Peyer's patch (tissue), 4 donors: ENCODE results near the gene EMC7. TPM values are rescaled to one million over a fixed set of nuclear protein-coding genes. Genes with fewer than 3 reads are reported as not detected.

Experiments used
- DNase-seq, 3 donors: peaks; one replicate each; pipeline ENCODE4 v3.0.0-alpha.2; 2017 to 2019
- H3K27ac ChIP-seq, 4 donors: fragments of 200-600 bp; sonication (generic); one replicate each; pipeline ENCODE4 v1.5.1; 2016 to 2019
- H3K27me3 ChIP-seq, 2 donors: fragments of 200-600 bp; sonication (generic); one replicate each; pipeline ENCODE4 v1.5.1; 2019
- H3K36me3 ChIP-seq, 3 donors: fragments of 200-600 bp; sonication (generic); one replicate each; pipeline ENCODE4 v1.5.1; 2016 to 2019
- H3K4me1 ChIP-seq, 4 donors: fragments of 200-600 bp; sonication (generic); one replicate each; pipeline ENCODE4 v1.5.1; 2016 to 2019
- H3K4me3 ChIP-seq, 4 donors: fragments of 200-600 bp; sonication (generic); 1 replicate in 3 of 4; 2 replicates in 1 of 4; pipeline ENCODE4 v1.5.1; 2016 to 2019; ENCODE audit warnings: mild to moderate bottlenecking in 1 of 4
- H3K9me3 ChIP-seq, 4 donors: fragments of 200-600 bp; sonication (generic); one replicate each; pipeline ENCODE4 v1.5.1; 2016 to 2019; ENCODE audit warnings: mild to moderate bottlenecking in 1 of 4
- CTCF ChIP-seq, 6 experiments: fragments of 450-650 bp in 4 of 6; fragments of 200-600 bp in 2 of 6; sonication (generic) in 1 of 6; IDR thresholded peaks; one replicate each; pipeline ENCODE4 v1.5.1; 2017 to 2019; ENCODE audit warnings: antibody characterized with exemption in 6 of 6, mild to moderate bottlenecking in 3 of 6, moderate library complexity in 1 of 6
- POLR2A ChIP-seq, 2 donors: fragments of 450-650 bp; IDR thresholded peaks; one replicate each; pipeline ENCODE4 v1.5.1; 2017; ENCODE audit warnings: antibody characterized with exemption in 2 of 2, mild to moderate bottlenecking in 2 of 2, moderate library complexity in 2 of 2
- total RNA-seq, 4 donors: library from RNA; depleted of rRNA; stranded (reverse); fragments of >200 nt; gene quantifications; one replicate each; pipeline ENCODE4 v1.1.0, GENCODE V29; 2016

Gene EMC7
- total RNA-seq, 4 donors from 2014 or later: 20.5 to 29.8 (median 29.2) TPM; not detected in 1

- Histone ChIP-seq H3K4me1 (no peaks in the 10 kb centered on the region), H3K27ac (no peak overlapping the region), H3K27me3 (no peaks in the 10 kb centered on the region), H3K36me3 (no peaks in the 10 kb centered on the region), H3K4me3 (no peak overlapping the region), H3K9me3 (no peaks in the 10 kb centered on the region)
- TF ChIP-seq CTCF (IDR thresholded peaks at IDR 0.05) (no peak), POLR2A (IDR thresholded peaks at IDR 0.05) (no peak)
- DNase-seq: no peak
Measured at GRCh38 chr15:34116620-34117019, 15.0 kb upstream of the EMC7 start.

GRCh38 chr15:34114739-34115138, 13.1 kb upstream of the EMC7 start:
- Histone ChIP-seq H3K27me3 (no peaks in the 10 kb centered on the region), H3K4me1 (no peaks in the 10 kb centered on the region), H3K36me3 (no peaks in the 10 kb centered on the region), H3K27ac (no peak overlapping the region), H3K4me3 (no peak overlapping the region), H3K9me3 (no peaks in the 10 kb centered on the region)
- TF ChIP-seq POLR2A (IDR thresholded peaks at IDR 0.05): no peak
- no peak for TF ChIP-seq CTCF (IDR thresholded peaks at IDR 0.05)
- no peak for DNase-seq

GRCh38 chr15:34114215-34114614, 12.6 kb upstream of the EMC7 start:
- no peak for DNase-seq
- no peak for TF ChIP-seq POLR2A (IDR thresholded peaks at IDR 0.05)
- no peak for TF ChIP-seq CTCF (IDR thresholded peaks at IDR 0.05)
- H3K9me3 ChIP-seq: no peaks in the 10 kb centered on the region
- H3K27me3 ChIP-seq: no peaks in the 10 kb centered on the region
- H3K4me3 ChIP-seq: no peak overlapping the region
- no peak overlapping the region for H3K27ac ChIP-seq
- no peaks in the 10 kb centered on the region for H3K4me1 ChIP-seq
- no peaks in the 10 kb centered on the region for H3K36me3 ChIP-seq

GRCh38 chr15:34111488-34111887, 9.8 kb upstream of the EMC7 start:
- H3K4me3 ChIP-seq: no peak overlapping the region
- no peaks in the 10 kb centered on the region for H3K9me3 ChIP-seq
- no peak for TF ChIP-seq CTCF (IDR thresholded peaks at IDR 0.05)
- TF ChIP-seq POLR2A (IDR thresholded peaks at IDR 0.05): no peak
- no peaks in the 10 kb centered on the region for H3K36me3 ChIP-seq
- no peak overlapping the region for H3K27ac ChIP-seq
- DNase-seq: no peak
- no peaks in the 10 kb centered on the region for H3K4me1 ChIP-seq
- no peaks in the 10 kb centered on the region for H3K27me3 ChIP-seq

- H3K36me3 ChIP-seq: no peaks in the 10 kb centered on the region
- H3K4me3 ChIP-seq: no peak overlapping the region
- H3K27ac ChIP-seq: no peak overlapping the region
- H3K9me3 ChIP-seq: no peaks in the 10 kb centered on the region
- H3K4me1 ChIP-seq: no peaks in the 10 kb centered on the region
- TF ChIP-seq CTCF (IDR thresholded peaks at IDR 0.05) (peak in 5 of 6 experiments; percentile 27 to 52 (median 43)), POLR2A (IDR thresholded peaks at IDR 0.05) (no peak)
- H3K27me3 ChIP-seq: no peaks in the 10 kb centered on the region
- no peak for DNase-seq
Measured at GRCh38 chr15:34109797-34110663, 8.4 kb upstream of the EMC7 start.
